GM12878 (cell line): ENCODE results near the gene RCBTB2. TPM values are rescaled to one million over a fixed set of nuclear protein-coding genes. Genes with fewer than 3 reads are reported as not detected.

ENCODE experiments used
- ATAC-seq: fragments of 200-7000 bp; cut with Tn5 transposase; 3 replicates; pipeline ENCODE4 v1.9.1; 2020; ENCODE audit warnings: mild to moderate bottlenecking, moderate library complexity
- BruUV-seq: library from RNA; stranded (reverse); fragments of 400-500 nt; replicated peaks from 2 replicates; lab custom pipeline; 2021; lab: Mats Ljungman, UMichigan
- CTCF ChIA-PET: fragments of 300-600 bp; sonication (Branson Sonifier 250); formaldehyde crosslinking; extraction: SDS; loops from one replicate; lab custom pipeline; 2021; ENCODE audit warnings: inconsistent platforms; lab: Yijun Ruan, JAX
- POLR2A ChIA-PET: fragments of 350-600 bp; formaldehyde crosslinking; extraction: SDS; loops from one replicate; lab custom pipeline; 2021; ENCODE audit warnings: inconsistent platforms; lab: Charles Lee
- RAD21 ChIA-PET: fragments of 300-600 bp; sonication (Branson Sonifier 250); formaldehyde crosslinking; loops from one replicate; lab custom pipeline; 2023; ENCODE audit warnings: antibody characterized with exemption; ENCODE audit not compliant: unreplicated experiment; lab: Charles Lee
- SMC1A ChIA-PET: fragments of 300-600 bp; sonication (Branson Sonifier 250); formaldehyde crosslinking; loops from one replicate; lab custom pipeline; 2023; ENCODE audit not compliant: unreplicated experiment, uncharacterized antibody; lab: Charles Lee
- DNase-seq: peaks from one replicate; pipeline ENCODE4 v3.0.0-alpha.2; 2011; ENCODE audit warnings: low read depth, low spot score
- FAIRE-seq: peaks from 3 replicates; lab custom pipeline; 2011; peaks lifted over from hg19 to GRCh38; lab: Jason Lieb, UNC
- H2AFZ ChIP-seq: 2 replicates; pipeline ENCODE4 v1.6.0; 2011; ENCODE audit warnings: low read depth, low read length, control low read depth; ENCODE audit not compliant: control insufficient read depth
- H3K27ac ChIP-seq: 2 replicates; pipeline ENCODE4 v1.5.1; 2011; ENCODE audit warnings: control low read depth; ENCODE audit not compliant: control insufficient read depth, insufficient read depth
- H3K27me3 ChIP-seq, 2 experiments: replicated peaks in 1 of 2; 2 replicates each; pipeline versions ENCODE4 v1.6.0 to v1.6.1; 2011; ENCODE audit warnings: low read length in 1 of 2; ENCODE audit not compliant: control insufficient read depth in 2 of 2, insufficient read depth in 2 of 2
- H3K36me3 ChIP-seq, 2 experiments: 2 replicates each; pipeline ENCODE4 v1.5.1; 2011; ENCODE audit warnings: low read length in 1 of 2; ENCODE audit not compliant: control insufficient read depth in 2 of 2, insufficient read depth in 2 of 2
- H3K4me1 ChIP-seq: 2 replicates; pipeline ENCODE4 v1.6.1; 2011; ENCODE audit warnings: mild to moderate bottlenecking, low read length, moderate library complexity, mixed read lengths; ENCODE audit not compliant: control insufficient read depth, insufficient read depth
- H3K4me2 ChIP-seq: 2 replicates; pipeline ENCODE4 v1.6.0; 2011; ENCODE audit warnings: control low read depth; ENCODE audit not compliant: control insufficient read depth, insufficient read depth
- H3K4me3 ChIP-seq: fragments of 200-600 bp; sonication (generic); 2 replicates; pipeline ENCODE4 v1.5.1; 2016
- H3K79me2 ChIP-seq: 2 replicates; pipeline ENCODE4 v1.6.0; 2011; ENCODE audit warnings: low read length; ENCODE audit not compliant: control insufficient read depth, insufficient read depth
- H3K9ac ChIP-seq: 2 replicates; pipeline ENCODE4 v1.8.0; 2011; ENCODE audit warnings: low read length, control low read depth, mixed read lengths; ENCODE audit not compliant: control insufficient read depth, insufficient read depth
- H3K9me3 ChIP-seq: replicated peaks from 3 replicates; pipeline ENCODE4 v1.5.1; 2011; ENCODE audit warnings: mild to moderate bottlenecking, low read length; ENCODE audit not compliant: control insufficient read depth, insufficient read depth
- H4K20me1 ChIP-seq: 2 replicates; pipeline ENCODE4 v1.6.0; 2011; ENCODE audit not compliant: control insufficient read depth, insufficient read depth
- CBX3 ChIP-seq: fragments of 200-600 bp; sonication (generic); IDR thresholded peaks from 2 replicates; pipeline ENCODE4 v1.6.1; 2016; ENCODE audit warnings: low read depth, borderline replicate concordance
- EZH2 ChIP-seq: IDR thresholded peaks from 2 replicates; pipeline ENCODE4 v1.6.1; 2012; ENCODE audit warnings: low read depth, mild to moderate bottlenecking, control low read depth, inconsistent platforms, low read length, borderline replicate concordance; ENCODE audit not compliant: control insufficient read depth
- POU2F2 ChIP-seq: IDR thresholded peaks from 3 replicates; pipeline ENCODE4 v1.6.1; 2011; ENCODE audit warnings: low read depth, mild to moderate bottlenecking, low read length, borderline replicate concordance
- SIX5 ChIP-seq: IDR thresholded peaks from 2 replicates; pipeline ENCODE4 v1.6.1; 2011; ENCODE audit warnings: mild to moderate bottlenecking, low read depth, low read length, moderate library complexity; ENCODE audit not compliant: severe bottlenecking
- SRF ChIP-seq, 2 experiments: IDR thresholded peaks; 2 replicates each; pipeline ENCODE4 v1.6.1; 2011; ENCODE audit warnings: low read depth in 2 of 2, low read length in 2 of 2, mild to moderate bottlenecking in 1 of 2, moderate library complexity in 1 of 2
- SUZ12 ChIP-seq: fragments of 200-600 bp; sonication (generic); IDR thresholded peaks from one replicate; pipeline ENCODE4 v1.6.1; 2018; ENCODE audit warnings: antibody characterized with exemption, mild to moderate bottlenecking; ENCODE audit not compliant: unreplicated experiment
- WGBS: methylation state at CpG from one replicate; pipeline ENCODE4 v1.1.6; 2016; ENCODE audit warnings: low lambda C conversion rate; ENCODE audit not compliant: insufficient replicate concordance, insufficient coverage; ENCODE audit errors: missing lambda C conversion rate; 5-methylcytosine and 5-hydroxymethylcytosine counted together
- in situ Hi-C: fragments of 300-500 bp; cut with MboI; formaldehyde crosslinking; loops from 9 replicates; pipeline ENCODE4 v1.14.3; 2018; ENCODE audit warnings: mixed read lengths
- intact Hi-C: fragments of 100-400 bp; cut with micrococcal nuclease; formaldehyde crosslinking; loops from one replicate; pipeline ENCODE4 v1.14.2; 2022; ENCODE audit not compliant: unreplicated experiment
- polyA plus RNA-seq, 11 experiments: library from polyadenylated mRNA; depleted of rRNA in 4 of 11; unstranded in 6 of 11; stranded (reverse) in 5 of 11; fragments of >200 nt; fragmentation: Nextera tagmentation in 4 of 11; fragmentation: Illumina TruSeq in 1 of 11; extraction: Ambion mirVana in 4 of 11; extraction: Trizol in 1 of 11; gene quantifications; 1 replicate in 1 of 11; 2 replicates in 10 of 11; pipeline versions ENCODE4 v1.2.1 to v1.2.3, GENCODE V29; 2011 to 2016; ENCODE audit warnings: inconsistent platforms in 2 of 11, missing spikeins in 2 of 11, low read depth in 1 of 11
- total RNA-seq, 4 experiments: library from RNA; depleted of rRNA in 3 of 4; stranded (reverse); fragments of >200 nt in 3 of 4; fragmentation: Illumina TruSeq in 1 of 4; extraction: Trizol in 1 of 4; gene quantifications; 2 replicates each; pipeline versions ENCODE4 v1.2.1 to v1.2.3, GENCODE V29; 2013 to 2021
- TF ChIP-seq, protein P1 (sequence below): IDR thresholded peaks from 2 replicates; pipeline ENCODE4 v1.6.1; 2011; ENCODE audit warnings: mild to moderate bottlenecking, low read depth, low read length, moderate library complexity; ENCODE audit not compliant: insufficient replicate concordance
- TF ChIP-seq, protein P2 (sequence below): fragments of 450-650 bp; IDR thresholded peaks from 2 replicates; pipeline ENCODE4 v1.6.1; 2014; ENCODE audit warnings: mild to moderate bottlenecking
- TF ChIP-seq, protein P3 (sequence below): fragments of 150-350 bp; IDR thresholded peaks from 2 replicates; pipeline ENCODE4 v1.6.1; 2016; ENCODE audit warnings: low read depth, low read length
- TF ChIP-seq, protein P4 (sequence below): fragments of 450-650 bp; IDR thresholded peaks from 2 replicates; pipeline ENCODE4 v1.6.1; 2017; ENCODE audit warnings: borderline replicate concordance
- TF ChIP-seq, protein P5 (sequence below): IDR thresholded peaks from 2 replicates; pipeline ENCODE4 v1.6.1; 2012; ENCODE audit warnings: low read length, inconsistent platforms

Gene RCBTB2
- total and polyA plus RNA-seq, 10 of the 15 experiments (the other 5 are each of a cell fraction or from before 2014, with no cell fraction given), result 5.0 to 16.0 (median 8.5) TPM

DNA sequence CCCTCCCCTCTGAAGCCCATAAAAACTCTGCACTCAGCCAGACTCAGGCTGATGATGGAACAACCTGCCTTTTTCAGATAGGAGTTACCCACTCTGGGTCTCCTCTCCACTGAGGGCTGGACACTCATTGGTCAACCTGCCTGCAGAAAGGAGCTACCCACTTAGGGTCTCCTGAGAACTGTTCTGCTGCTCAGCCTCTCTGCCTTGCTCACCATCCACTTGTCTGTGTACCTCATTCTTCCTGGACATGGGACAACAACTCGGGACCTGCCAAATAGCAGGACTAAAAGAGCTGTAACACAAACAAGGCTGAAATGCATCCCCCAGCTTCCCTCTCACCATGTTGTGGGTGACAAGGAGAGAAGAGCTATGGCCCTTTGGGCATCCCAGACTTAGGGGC is 18.4 kb upstream of the RCBTB2 start:
- H3K27ac ChIP-seq, result no peak overlapping the region
- ChIA-PET POLR2A (no interaction called here), CTCF (interaction anchor here (1.0 kb wide), 1 partner anchor 27 kb away, joined by 3 read pairs; no protein-coding TSS in a partner anchor), SMC1A (no interaction called here), RAD21 (no interaction called here)
- no peak overlapping the region for H3K4me2 ChIP-seq
- H3K36me3 ChIP-seq, result no peaks in the 10 kb centered on the region
- no peaks in the 10 kb centered on the region for H4K20me1 ChIP-seq
- H2AFZ ChIP-seq, result no peak overlapping the region
- ATAC-seq, result no peak
- in situ Hi-C loops (no loop called here), intact Hi-C loops (no loop called here)
- no peak for FAIRE-seq
- no peaks in the 10 kb centered on the region for H3K27me3 ChIP-seq
- H3K9me3 ChIP-seq, result peaks cover 19% of the 10 kb centered on the region
- no peak overlapping the region for H3K9ac ChIP-seq
- no TSS peak for BruUV-seq
- H3K79me2 ChIP-seq, result no peaks in the 10 kb centered on the region
- no peak for DNase-seq
- 90% methylated on average over 1 of the region's 1 CpG for WGBS
- no peaks in the 10 kb centered on the region for H3K4me1 ChIP-seq
- H3K4me3 ChIP-seq, result no peak overlapping the region
- TF ChIP-seq, protein P1, sequence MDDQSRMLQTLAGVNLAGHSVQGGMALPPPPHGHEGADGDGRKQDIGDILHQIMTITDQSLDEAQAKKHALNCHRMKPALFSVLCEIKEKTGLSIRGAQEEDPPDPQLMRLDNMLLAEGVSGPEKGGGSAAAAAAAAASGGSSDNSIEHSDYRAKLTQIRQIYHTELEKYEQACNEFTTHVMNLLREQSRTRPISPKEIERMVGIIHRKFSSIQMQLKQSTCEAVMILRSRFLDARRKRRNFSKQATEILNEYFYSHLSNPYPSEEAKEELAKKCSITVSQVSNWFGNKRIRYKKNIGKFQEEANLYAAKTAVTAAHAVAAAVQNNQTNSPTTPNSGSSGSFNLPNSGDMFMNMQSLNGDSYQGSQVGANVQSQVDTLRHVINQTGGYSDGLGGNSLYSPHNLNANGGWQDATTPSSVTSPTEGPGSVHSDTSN, result no peak
- TF ChIP-seq, protein P2, sequence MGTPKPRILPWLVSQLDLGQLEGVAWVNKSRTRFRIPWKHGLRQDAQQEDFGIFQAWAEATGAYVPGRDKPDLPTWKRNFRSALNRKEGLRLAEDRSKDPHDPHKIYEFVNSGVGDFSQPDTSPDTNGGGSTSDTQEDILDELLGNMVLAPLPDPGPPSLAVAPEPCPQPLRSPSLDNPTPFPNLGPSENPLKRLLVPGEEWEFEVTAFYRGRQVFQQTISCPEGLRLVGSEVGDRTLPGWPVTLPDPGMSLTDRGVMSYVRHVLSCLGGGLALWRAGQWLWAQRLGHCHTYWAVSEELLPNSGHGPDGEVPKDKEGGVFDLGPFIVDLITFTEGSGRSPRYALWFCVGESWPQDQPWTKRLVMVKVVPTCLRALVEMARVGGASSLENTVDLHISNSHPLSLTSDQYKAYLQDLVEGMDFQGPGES, result no peak
- TF ChIP-seq, protein P3, sequence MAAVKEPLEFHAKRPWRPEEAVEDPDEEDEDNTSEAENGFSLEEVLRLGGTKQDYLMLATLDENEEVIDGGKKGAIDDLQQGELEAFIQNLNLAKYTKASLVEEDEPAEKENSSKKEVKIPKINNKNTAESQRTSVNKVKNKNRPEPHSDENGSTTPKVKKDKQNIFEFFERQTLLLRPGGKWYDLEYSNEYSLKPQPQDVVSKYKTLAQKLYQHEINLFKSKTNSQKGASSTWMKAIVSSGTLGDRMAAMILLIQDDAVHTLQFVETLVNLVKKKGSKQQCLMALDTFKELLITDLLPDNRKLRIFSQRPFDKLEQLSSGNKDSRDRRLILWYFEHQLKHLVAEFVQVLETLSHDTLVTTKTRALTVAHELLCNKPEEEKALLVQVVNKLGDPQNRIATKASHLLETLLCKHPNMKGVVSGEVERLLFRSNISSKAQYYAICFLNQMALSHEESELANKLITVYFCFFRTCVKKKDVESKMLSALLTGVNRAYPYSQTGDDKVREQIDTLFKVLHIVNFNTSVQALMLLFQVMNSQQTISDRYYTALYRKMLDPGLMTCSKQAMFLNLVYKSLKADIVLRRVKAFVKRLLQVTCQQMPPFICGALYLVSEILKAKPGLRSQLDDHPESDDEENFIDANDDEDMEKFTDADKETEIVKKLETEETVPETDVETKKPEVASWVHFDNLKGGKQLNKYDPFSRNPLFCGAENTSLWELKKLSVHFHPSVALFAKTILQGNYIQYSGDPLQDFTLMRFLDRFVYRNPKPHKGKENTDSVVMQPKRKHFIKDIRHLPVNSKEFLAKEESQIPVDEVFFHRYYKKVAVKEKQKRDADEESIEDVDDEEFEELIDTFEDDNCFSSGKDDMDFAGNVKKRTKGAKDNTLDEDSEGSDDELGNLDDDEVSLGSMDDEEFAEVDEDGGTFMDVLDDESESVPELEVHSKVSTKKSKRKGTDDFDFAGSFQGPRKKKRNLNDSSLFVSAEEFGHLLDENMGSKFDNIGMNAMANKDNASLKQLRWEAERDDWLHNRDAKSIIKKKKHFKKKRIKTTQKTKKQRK, result no peak
- TF ChIP-seq SRF (IDR thresholded peaks at IDR 0.05; ENCODE audit: low read depth in 2 of 2, low read length in 2 of 2) (no peak), CBX3 (no peak), EZH2 (no peak), SUZ12 (no peak), SIX5 (no peak), POU2F2 (no peak)
- TF ChIP-seq, protein P4, sequence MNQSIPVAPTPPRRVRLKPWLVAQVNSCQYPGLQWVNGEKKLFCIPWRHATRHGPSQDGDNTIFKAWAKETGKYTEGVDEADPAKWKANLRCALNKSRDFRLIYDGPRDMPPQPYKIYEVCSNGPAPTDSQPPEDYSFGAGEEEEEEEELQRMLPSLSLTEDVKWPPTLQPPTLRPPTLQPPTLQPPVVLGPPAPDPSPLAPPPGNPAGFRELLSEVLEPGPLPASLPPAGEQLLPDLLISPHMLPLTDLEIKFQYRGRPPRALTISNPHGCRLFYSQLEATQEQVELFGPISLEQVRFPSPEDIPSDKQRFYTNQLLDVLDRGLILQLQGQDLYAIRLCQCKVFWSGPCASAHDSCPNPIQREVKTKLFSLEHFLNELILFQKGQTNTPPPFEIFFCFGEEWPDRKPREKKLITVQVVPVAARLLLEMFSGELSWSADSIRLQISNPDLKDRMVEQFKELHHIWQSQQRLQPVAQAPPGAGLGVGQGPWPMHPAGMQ, result no peak
- TF ChIP-seq, protein P5, sequence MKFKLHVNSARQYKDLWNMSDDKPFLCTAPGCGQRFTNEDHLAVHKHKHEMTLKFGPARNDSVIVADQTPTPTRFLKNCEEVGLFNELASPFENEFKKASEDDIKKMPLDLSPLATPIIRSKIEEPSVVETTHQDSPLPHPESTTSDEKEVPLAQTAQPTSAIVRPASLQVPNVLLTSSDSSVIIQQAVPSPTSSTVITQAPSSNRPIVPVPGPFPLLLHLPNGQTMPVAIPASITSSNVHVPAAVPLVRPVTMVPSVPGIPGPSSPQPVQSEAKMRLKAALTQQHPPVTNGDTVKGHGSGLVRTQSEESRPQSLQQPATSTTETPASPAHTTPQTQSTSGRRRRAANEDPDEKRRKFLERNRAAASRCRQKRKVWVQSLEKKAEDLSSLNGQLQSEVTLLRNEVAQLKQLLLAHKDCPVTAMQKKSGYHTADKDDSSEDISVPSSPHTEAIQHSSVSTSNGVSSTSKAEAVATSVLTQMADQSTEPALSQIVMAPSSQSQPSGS, result no peak
